ENCODE data around the gene TNFAIP3.

TNFAIP3 gene

DNA sequence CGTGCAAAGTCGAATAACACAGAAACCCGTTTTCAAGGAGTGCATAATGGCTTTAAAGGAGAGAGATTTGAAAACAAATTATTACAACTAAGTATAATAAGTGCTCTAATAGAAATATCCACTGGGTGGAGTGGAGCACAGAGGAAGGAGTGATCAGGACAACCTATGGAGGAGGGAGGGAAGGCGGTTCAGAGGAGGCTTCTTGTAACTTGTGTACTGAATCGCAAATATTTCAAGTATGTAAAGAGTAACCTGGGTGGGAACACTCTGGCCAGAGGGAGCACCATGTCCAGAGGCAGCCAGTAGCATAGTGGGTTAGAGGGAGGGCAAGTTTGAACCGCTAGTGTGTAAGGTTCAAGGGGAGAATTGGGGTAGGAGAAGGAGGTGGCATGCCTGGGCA lies 21.6 kb upstream of the TNFAIP3 start:
- no peak for DNase-seq

DNA sequence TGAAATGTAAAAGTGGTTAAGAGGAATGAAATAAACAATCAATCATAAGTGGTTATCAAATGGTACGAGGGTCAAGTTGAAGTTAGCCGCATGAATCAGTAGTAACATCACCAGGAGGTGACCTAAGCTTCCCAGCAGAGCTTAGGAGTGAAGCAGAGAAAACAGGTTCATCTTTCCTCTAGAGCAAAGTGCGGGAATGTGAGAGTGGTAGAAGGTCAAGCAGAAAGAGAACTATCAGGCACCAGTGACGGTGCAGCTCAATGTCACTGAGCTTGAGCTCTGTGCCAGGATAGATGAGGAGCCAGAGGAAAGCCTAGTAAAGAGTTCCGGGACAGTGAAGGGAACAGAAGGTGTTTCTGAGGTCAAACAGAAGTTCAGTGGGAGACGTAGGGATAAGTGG lies 20.8 kb upstream of the TNFAIP3 start:
- DNase-seq, result peak; percentile 52

GRCh38 chr6:137846772-137847313 lies 20.2 kb upstream of the TNFAIP3 start:
- DNase-seq, result peak; percentile 94

- DNase-seq, result no peak
Observed at GRCh38 chr6:137847748-137848147, 19.3 kb upstream of the TNFAIP3 start.

GRCh38 chr6:137848672-137849071 lies 18.4 kb upstream of the TNFAIP3 start:
- no peak for DNase-seq

DNA sequence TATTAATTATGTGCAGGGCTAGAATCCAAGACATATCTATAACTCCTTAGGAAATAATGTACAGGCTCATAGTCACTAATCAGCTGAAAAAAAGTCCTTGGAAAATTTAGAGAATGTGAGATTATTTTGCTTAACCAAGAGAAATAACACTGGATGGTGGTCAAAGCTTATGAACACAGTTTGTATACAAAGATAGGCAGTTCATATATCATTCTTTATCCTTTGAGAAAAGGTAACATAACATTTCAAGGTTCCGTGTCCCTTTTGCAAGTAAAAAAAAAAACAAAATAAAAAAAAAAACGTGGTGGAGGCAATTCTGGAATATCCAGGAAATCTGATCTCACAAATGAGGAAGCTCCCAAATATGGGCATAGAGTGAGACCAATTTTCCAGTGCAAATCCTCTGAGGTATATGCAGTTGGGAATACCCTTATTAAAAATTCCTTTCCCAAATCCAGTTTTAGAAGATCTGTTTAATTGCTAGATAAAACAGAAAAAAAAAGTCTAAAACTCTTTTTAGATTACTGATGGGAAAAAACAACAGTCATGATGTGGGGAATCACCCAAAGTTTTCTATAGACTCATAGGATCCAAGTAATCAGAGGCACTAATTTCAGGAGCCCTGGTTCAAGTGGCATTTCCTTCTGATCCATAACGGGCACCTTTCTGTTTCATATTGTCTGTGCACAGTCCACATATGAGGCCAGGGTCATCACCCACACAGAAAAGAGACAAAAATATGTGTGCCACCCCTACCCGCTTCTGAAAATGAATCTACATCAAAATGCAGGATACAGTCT lies 17.7 kb upstream of the TNFAIP3 start:
- peak; percentile 79 for DNase-seq

DNA sequence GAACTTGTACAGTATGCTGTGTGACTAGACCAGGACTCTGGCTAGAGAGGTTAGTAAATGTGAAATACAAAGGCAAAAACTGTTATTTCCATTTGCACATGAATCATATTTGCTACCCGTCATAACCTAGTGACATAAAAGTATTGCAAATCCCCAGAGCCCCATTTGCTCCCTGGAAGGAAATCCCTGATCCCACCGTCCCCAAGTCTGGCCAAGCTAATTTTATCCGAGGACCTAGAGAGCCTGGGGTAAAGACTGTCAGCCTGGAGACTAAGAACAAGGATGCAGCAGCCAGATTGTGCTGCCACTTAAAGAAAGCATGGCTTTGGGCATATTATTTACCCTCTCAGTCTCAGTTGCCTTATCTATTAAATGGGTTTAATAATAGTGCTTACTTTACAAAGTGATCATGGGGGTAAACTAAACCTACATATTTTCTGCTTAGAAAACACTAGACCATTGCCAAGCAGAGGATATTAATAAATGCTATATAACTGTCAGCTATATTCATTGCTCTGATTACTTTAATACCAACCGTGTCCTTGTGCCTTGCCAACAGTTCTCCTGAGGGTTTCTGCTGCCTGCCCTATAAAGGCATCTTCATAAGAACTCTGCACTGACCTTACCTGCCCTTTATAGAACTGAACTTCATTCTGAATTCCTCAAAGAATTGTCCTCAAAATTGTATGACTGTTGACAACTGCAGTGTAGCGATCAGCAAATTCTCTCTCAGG lies 16.9 kb upstream of the TNFAIP3 start:
- no peak for DNase-seq

GRCh38 chr6:137850816-137851602 lies 16.1 kb upstream of the TNFAIP3 start:
- DNase-seq, result no peak

- DNase-seq, result no peak
Observed at GRCh38 chr6:137851669-137852068, 15.4 kb upstream of the TNFAIP3 start.

- no peak for DNase-seq
Observed at GRCh38 chr6:137852346-137852745, 14.7 kb upstream of the TNFAIP3 start.

GRCh38 chr6:137852811-137853210 lies 14.2 kb upstream of the TNFAIP3 start:
- DNase-seq, result no peak

- peak; percentile 19 for DNase-seq
Observed at GRCh38 chr6:137853569-137854213, 13.4 kb upstream of the TNFAIP3 start.

- DNase-seq, result no peak
Observed at GRCh38 chr6:137856138-137856898, 10.7 kb upstream of the TNFAIP3 start.

DNA sequence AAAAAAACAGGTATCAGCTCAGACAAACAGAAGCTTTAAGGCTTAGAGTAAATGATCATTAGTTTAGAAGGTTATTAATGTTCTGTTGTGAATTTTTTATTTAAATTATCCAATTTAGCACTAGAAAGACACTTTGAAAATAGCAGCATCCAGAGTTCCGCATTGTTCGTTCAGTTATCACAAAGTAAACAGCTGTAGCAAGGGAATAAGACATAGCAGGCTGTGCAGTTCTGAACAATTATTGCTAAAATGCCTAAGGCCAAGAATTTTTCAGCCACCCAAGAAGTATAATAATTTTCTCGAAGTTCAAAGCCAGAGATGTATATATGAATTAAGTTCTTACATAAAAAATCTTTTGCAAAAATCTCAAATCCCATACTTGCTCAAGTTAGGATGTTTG lies 8.0 kb upstream of the TNFAIP3 start:
- no peak for DNase-seq

- no peak for DNase-seq
Observed at GRCh38 chr6:137860394-137861005, 6.6 kb upstream of the TNFAIP3 start.

DNA sequence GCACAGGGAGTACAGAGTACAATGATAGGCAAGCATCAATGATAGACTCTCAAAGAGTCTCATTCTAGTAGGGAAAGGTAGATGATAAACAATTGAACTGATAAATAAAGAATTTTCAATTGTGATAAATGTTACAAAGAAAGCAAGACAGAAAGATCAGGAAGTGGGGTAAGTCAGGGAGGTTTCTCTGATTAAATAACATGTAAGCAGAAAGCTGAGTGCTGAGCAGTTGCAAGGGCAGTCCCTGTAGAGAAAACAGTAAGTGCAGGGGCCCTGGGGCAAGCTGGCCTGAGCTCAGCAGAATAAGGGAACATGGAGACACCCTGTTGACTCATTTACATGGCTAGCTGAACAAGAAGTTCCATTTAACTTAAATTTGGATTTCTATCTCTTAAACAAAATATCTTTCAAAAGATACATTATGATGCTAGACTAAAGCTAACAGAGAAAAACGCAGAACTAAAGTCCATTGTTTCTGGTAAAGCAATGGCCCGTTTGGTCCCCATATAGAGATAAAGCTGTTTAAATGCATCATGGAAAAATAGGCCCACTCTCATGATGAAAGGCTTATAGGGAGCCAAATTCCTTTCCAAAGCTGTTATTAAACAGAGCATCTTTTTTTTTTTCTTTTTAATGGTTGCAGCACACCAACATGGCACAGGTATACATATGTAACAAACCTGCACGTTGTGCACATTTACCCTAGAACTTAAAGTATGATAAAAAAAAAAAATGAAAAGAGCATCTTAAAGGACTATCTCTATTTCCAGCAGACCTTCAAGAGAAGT lies 5.3 kb upstream of the TNFAIP3 start:
- DNase-seq, result peak; percentile 65

DNA sequence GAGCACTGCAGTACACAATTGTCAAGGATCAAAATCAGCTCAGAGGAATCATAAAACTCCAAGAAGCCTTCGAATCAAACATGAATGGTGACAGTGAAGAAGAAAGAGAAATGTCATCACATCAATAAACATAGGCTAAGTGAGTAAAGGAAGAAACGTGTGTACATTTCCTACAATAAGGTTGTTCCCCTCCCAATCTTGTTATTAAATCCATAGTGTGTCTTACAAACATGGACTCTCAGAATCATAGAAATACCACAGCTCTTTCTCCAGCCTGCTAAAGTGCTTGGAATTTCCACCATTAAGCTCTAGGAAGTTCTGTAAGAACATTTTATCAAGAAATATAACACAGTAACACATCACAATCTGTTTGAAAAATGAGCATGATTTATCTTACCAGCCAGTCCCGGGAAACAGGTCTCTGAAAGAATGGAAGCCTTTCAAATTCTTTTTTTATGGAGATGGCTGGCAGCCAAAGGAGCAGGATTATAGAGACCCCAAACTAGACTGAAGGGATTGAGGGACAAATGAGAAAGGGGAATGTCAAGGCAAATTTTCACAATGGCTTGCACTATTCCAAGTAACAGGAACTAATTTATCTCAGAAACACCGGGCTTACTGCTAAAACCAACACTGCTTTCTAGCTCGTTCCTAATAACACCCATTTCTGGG lies 4.5 kb upstream of the TNFAIP3 start:
- DNase-seq, result no peak

DNA sequence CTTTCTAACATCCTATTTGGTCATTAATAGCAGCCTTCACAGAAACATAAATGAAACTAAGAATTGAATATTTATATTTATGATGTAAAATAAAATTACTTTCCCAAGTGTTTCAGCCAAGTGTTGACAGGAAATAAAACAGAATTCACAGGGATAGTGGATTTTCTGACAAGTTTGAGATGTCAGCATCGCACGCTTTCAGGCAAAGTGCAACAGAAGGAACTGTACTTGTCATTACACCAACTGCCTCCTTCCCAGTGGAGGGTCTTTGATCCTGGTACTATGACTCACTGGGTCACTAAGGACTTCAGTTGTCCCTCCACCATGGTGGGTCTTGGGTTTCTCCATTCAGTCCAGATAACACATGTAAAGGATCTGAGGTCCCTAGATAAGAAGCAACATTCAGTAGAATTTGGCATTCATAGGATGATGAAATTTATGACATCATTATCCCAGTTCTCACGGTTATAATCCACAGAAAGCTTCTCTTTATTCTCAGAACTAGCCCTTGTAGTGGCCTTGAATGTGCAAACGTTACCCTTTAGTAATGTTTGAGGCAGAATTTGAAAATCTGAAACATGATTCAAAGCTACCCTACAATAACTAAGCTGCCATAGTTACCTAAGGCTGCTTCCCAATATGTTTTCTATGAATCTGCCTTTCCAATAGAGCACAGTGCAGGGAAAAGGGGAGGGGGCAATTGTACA lies 3.8 kb upstream of the TNFAIP3 start:
- DNase-seq, result peak; percentile 62

DNA sequence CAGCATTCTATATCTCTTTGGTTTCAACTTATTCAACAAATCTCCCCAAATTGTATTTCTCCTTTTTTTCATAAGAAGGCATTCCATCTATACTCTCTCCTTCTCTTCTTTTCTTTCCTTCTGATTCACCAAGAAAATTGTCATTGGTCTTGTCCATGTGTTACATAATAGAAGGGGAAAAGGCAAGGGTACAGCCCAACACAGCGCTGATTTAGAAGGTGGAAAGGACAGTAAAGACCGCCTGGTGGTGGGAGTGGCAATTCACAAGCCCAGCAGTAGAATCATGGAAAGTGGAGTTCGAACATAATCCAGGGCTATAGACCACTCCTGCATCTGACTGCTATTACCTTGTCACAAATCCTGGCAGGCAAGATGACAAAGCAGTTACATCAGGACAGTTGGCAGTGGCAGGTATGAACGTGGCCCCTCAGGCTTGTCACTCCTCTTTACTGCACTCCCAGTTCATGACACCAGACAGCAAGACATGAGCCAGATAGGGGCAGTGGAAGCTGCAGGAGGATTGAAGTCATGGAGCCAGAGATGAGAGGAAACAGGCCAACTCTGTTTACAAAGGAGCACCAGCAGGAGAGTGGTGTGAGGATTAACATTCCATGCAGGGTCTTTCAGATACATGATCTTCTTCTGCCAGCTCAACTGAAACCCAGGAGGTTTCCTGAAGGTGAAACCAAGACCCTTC lies 2.1 kb upstream of the TNFAIP3 start:
- DNase-seq, result no peak
